DMS53 treated with DMSO at 0.1 percent for 48 hours (cell line): ENCODE results near the gene UQCR10.
"Not testable (repeated sequence)": the region's sequence is repeated elsewhere in the genome, so short reads cannot be mapped to it uniquely, and the experiment has no call there.

ENCODE experiments used
- DNase-seq: peaks from one replicate; lab custom pipeline; 2025; ENCODE audit not compliant: unreplicated experiment; lab: John Stamatoyannopoulos, UW

UQCR10 gene

DNA sequence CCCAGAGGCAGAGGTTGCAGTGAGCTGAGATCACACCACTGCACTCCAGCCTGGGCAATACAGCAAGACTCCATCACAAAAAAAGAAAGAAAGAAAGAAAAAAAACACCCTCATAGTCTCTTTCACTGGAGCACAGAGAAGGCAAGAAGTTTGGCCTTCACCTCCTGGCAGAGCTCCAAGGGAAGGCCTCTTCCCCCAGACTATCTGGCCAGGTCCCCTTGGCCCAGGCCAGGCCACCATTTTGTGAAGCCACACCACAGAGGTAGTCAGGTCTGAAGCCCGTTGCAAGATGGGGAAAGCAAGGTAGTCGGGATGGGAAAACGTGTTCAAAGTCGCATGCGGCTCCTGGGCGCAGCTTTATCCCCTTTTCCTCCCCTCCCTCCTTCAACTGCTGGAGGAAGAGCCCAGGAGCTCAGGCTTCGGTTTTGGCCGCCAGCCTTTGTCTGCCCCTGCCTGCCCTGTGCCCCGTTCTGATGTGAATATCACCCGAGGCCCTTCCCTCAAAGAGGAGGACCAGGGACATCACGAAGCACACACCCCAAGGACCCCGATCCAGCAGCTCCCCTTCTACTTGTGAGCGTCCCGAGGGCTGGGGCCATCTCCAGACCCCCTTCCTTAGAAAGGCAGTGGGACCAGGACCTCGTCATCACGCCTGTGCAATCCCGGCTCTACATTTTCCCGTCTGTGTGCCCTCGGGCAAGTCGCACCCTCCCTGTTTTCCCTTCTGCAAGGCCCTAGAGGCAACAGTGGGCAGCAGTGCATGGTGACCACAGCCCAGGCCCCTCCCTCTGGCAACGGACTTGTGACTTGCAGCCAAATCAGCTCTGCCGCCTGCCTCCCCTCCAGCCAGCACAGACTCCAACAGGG is 29.7 kb upstream of the UQCR10 start:
- no peak for DNase-seq

DNA sequence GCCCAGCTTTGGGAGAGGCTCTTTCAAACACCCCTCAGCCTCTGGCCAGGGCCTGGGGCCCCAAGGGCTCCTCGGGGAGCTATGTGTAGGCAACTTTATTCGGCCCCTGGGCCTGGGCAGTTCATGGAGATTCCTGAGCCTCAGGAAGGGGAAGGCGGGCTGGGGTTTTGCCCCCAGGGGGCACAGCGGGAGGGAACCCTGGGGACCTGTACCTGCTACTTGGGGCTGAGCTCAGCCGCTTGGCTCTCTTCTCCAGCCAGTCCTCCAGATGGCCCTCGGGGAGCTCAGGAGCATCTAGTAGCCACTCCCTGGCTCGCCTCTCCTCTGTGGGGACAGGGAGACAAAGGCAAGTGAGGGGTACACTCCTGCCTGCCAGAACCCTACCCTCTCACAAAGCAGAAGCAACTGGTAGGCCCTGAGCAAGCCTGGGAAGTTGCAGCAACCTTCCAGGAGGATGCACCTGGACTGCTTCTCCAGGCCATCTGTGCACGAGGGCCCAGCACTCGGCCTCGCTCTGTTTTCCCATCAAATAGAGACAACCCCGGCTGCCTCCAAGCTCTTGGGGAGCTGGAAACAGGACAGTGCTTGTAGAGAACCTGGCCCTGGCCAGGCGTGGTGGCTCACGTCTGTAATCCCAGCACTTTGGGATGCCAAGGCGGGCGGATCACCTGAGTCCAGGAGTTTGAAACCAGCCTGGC is 28.9 kb upstream of the UQCR10 start:
- DNase-seq = no peak

DNA sequence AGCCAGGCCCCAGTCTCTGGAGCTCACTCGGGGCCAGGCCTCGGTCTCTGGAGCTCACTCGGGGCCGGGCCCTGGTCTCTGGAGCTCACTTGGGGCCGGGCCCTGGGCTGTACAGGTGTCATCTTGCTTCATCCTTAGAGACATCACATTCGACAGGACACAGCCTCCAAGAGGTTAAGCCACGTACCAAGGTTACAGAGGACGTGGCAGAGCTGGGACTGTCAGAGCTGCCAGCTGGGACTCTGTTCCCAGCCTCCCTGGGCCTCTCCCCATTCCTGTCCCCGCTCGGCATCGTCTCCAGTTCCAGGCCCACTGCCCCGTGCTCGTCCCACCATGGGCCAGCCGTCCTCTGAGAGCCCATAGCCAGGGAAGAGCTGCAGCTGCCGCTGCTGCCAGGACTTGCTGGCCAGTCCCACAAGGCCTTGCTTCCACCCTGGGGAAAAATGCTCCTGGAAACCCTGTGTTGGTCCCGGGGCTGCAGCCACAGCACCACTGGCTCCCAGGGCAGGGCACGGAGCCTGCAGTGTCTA is 27.8 kb upstream of the UQCR10 start:
- no peak for DNase-seq

DNA sequence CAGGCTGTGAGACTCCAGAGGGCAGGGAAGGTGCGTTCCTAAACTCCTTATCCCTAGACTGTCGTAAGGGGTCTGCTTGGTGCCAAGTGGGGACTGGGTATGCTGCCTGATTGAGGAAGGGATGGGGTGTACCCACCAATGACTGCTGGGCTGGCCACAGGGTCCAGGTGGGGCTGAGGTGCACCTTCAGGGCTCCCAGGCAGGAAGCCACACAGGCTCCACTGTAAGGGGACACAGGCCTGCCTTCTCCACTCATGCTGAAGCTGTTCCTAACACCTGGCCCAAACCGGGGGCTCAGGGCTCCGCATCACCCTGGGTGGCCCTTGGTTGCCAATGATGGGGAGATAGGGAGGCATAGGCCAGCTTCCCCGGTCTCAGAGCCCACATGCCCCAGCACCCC is 27.0 kb upstream of the UQCR10 start:
- no peak for DNase-seq

DNA sequence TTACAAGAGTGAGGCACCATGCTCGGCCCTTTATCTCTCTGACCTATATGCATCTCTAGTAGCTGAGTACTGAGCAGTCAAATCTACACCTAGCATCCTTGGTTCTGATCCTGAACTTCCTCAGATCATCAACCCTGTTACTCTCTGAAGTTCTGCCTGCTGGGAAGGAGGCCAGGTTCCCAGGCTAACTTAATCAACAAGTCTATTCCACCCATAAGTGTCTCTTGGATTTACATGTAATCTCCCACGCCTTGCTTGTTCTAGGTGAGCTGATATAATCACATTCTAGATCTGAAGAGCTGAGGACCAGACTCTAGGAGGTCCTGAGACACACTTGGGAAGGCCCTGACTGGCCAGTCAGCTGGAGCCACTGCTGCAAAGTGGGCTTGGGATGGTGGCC is 25.2 kb upstream of the UQCR10 start:
- no peak for DNase-seq

DNA sequence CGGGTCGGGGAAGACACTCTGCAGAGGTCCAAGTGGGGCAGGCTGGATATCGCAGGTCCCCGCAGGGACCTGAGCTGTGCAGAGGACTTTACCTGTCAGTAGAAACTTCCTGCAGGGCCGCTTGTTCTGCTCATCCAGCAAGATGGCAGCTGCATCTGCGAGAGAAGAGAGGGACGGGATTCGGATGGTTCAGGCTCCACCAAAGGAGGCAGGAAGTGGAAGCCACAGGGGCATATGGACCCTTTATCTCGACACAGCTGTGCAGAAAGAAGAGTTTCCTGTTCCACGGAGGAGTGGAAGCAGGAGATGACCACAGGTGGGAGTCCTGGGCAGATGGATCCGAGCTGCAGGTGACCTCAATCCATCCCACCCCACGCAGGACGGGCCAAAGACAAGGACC is 24.8 kb upstream of the UQCR10 start:
- no peak for DNase-seq

DNA sequence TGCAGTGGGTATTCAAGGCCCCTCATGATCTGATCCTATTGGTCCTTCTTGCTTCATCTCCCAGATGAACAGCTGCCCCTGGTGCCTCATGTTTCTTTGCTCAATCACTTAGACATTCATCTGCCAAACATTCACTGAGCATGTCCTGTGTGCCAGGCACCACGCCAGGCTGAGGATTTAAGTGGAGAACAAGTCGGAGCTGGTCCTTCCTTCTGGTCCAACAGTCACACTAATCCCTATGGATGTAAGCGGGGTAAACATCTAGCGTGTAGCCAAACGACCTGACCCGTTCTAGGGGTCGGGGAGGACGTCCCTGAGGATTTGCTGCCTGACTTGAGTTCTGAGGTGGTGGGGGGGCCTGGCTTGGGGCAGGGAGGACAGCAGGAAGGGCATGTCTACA is 22.3 kb upstream of the UQCR10 start:
- peak; percentile 24 for DNase-seq

DNA sequence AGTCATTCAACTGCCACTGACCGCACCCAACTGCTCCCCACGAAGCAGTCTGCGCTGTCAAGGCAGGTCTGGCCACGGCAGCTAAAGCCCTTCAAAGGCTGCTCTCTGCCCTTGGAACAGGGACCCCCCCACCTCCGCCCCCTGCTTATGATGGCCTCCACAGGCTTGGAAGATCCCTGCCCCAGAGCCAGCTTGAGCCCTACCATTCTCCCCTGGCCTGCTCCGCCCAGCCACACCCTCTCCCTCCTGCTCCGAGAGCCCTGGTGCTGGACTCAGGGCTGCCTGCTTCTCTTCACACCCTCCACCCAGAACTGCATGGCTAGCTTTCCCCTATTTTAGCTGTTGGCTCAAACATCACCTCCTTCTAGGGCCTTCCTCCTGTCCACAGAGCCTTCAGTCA is 19.3 kb upstream of the UQCR10 start:
- DNase-seq = no peak

DNA sequence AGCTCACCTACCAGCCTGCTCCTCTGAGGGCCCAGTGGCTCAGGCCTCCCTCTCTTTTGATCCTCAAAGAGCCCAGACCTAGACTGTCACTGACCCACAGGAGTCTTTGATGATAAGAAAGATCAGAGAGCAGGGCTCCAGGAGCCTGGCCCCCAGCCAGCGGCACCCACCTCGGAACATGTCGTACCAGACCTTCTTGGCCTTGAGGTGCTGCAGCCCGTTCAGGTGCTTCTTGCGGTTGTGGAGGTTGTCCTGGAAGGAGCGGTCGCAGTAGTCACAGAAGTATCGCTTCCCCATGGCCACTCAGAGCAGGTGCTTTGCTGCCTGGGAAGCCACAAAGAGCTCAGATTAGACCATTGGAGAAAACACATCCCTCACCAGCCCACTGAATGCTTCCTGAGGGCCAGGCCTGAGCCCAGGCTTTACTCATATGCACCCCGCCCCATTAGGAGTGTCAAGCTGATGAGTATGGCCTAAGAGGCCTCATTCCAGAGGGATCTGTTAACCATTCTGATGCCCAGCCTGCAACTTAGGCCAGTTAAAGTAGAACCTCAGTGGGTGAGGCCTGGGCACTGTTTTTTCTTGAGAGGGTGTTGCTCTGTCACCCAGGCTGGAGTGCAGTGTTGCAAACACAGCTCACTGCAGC is 18.8 kb upstream of the UQCR10 start:
- no peak for DNase-seq

DNA sequence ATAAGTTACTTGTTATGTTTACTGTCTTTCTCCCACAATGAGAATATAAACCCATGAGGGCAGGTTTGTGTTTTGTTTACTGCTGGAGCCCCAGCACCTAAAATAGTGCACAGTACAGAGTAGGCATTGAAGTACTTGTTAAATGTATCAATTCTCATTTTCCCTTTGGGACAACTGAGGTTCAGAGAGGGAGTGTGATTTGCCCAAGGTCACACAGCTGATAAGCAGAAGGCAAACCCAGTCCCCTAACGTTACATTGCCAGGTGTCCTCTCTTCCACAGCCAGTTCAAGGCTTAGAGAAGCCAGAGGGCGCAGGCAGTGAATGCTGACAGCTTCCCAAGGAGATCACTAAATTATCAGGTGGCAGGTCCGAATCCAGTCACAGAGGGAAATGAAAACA is 17.1 kb upstream of the UQCR10 start:
- no peak for DNase-seq

DNA sequence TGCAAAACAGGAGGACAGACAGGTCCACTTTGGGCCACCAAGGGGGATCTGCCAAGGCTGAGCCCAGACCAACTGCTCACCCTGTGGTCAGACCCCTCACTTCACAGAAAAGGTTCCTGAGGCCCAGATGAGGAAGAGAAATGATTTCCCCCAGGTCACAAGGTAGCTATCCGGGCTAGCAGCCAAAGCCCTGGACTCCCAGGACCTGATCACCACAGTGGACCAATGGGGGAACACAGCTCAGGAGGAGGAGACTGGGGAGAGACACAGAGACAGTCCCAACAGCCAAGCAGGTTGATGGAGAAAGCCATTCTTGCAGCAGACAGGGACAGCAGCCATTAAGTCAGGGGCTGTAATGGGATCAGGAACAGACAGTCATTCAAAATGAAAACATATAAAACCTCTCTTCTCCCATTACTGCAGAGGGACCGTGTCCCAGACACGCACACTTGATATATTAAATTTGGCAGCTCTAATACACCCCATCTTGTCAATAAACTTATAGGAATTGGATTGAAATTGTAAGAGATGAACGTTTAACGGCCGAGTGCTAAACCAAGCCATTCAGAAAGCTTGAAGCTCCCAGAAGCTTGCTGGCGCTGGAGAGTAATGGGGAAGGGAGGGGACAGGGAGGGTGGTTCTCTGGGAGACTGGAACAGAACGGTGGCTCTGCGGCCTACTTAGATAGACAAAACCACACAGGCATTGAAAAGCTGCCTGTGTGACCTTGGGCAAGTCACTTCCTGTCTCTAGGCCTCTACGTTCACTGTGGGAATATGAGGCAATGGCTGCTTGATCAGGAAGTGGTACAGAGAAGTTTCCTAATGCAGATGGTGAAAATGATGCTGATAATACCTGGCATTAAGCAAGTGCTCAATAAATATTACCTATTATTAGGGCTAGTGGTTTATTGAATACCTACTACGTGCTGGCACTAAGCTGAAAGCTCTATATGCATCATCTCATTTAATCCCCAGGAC is 16.3 kb upstream of the UQCR10 start:
- no peak for DNase-seq

DNA sequence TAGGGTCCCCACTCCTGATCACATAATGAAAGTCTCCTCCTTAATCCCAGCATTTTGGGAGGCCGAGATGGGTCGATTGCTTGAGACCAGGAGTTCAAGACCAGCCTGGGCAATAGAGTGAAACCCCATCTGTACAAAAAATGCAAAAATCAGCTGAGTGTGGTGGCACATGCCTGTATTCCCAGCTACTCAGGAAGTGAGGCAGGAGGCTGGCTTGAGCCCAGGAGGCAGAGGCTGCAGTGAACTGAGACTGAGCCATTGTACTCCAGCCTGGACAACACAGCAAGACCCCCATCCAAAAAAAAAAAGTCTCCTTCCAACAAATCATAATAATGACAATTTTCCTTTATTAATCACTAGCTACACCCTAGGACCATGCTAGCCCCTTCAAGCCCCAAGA is 15.5 kb upstream of the UQCR10 start:
- DNase-seq = no peak

DNA sequence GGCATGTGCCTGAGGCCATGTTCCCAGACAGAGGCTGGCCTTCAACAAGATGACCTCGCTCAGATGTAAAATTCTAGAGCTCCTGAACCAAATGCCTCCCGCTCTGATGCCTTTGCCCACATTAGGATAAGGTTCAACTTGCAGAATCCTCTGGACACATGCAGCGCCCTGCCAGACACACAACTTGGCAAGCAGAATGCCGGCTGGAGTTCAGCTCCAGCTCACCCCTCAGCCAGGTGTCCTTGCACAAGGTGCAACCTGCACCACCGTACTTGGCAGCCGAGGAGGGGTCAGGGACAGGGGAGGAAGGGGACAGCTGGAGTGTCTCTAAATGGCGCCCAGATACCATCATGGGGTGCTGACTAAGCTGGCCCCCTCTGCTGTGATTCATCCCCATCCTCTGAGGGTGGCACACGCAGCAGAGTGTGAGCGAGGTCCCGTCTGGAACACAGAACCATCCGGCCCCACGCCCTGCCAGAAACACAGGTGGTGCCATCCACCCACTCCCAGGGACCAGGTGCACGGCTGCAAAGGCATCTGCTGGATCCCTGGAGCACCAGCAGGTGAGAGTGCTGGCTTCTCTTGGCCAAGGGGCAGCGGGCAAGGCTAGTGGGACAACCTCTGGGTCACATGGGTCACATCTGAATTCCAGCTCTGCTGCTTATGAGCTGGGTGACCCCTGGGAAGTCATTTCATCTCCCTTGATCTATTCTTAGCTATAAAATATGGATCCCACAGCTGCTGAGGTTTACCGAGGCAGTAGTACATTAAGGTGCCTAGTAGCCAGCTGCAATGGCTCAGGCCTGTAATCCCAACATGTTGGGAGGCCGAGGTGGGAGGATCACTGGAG is 13.1 kb upstream of the UQCR10 start:
- DNase-seq = no peak

DNA sequence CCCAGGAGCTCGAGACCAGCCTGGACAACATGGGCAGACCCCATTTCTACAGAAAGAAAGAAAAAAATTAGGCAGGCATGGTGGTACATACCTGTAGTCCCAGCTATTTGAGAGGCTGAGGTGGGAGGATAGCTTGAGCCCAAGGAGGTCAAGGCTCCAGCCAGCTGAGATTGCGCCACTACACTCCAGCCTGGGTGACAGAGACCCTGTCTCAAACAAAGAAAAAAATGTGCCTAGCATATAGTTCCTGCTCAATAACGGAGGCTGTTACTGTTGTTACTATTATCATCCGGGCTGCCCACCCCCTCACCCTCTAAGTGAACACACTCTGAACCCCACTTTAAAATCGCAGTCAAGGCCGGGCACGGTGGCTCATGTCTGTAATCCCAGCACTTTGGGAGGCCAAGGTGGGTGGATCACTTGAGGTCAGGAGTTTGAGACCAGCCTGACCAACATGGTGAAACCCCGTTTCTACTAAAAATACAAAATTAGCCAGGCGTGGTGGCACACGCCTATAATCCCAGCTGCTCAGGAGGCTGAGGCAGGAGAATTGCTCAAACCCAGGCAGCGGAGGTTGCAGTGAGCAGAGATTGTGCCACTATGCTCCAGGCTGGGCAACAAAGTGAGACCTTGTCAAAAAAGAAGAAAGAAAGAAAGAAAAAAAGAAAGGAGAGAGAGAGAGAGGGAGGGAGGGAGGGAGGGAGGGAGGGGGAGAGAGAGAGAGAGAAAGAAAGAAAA is 12.3 kb upstream of the UQCR10 start:
- DNase-seq = not testable (repeated sequence)

DNA sequence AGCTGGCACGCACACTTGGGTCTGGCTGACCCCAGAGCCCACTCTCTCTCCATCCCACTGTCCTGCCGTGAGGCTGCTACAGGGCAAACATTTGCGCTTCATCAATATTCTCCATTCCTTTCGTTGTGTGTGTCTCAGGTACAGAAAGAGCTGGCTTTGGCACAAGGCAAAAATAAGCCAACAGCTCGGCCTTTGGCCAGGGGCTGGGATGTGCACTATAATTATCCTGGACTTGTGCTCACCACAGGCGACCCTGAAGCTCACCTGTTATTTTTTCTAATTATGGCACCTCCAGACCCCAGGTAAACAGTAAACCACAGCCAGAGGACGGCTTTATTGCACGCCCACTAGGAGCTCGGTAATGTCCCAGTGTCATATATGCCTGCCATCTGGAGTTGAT is 11.3 kb upstream of the UQCR10 start:
- DNase-seq = no peak

DNA sequence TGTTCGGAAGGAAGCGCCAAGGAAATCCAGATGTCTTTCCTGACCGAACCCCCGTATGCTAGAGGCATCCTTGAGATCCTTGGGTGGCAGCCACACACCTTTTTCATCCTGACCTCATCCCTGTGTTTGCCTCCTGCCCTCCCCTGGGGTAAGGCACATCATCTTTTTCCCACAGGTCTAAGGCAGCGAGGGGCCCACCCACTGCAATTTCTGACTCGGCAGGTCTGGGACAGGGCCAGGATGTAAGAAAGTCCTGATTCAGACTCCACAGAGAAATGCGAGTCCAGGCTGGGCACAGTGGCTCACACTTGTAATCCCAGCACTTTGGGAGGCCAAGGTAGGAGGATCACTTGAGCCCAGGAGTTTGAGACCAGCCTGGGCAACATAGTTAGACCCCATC is 10.8 kb upstream of the UQCR10 start:
- no peak for DNase-seq

DNA sequence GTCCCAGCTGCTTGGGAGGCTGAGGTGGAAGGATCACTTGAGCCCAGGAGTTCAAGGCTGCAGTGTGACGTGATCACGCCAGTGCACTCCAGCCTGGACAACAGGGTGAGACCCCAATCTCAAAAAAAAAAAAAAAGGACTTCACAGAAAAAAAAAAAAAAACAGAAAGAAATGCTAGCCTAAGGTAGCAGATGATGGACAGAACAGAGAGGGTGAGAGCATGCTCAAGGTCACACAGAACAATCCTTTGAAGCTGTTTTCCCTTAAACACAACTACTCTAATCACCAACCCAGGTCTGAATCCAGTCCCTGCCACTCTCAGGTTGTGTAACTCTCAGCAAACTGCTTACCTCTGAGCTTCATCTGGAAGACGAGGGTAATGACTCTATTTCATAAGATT is 10.1 kb upstream of the UQCR10 start:
- no peak for DNase-seq

DNA sequence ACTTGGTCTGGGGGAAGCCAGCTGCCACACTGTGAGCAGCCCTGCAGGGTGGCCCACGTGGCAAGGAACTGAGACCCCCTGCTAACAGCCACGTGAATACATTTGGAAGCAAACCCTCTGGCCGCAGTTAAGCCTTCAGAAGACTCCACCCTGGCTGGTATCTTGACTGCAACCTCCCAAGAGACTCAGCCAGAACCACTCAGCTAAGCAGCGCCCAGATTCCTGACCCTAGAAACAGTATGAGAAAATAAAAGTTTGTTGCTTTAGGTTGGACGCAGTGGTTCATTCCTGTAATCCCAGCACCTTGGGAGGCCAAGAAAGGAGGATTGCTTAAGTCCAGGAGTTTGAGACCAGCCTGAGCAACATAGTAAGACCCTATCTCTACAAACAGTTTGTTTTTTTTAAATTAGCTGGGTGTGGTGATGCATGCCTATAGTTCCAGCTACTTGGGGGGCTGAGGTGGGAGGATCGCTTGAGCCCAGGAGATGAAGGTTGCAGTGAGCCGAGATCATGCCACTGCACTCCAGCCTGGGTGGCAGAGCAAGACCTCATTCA is 9.0 kb upstream of the UQCR10 start:
- DNase-seq = no peak

DNA sequence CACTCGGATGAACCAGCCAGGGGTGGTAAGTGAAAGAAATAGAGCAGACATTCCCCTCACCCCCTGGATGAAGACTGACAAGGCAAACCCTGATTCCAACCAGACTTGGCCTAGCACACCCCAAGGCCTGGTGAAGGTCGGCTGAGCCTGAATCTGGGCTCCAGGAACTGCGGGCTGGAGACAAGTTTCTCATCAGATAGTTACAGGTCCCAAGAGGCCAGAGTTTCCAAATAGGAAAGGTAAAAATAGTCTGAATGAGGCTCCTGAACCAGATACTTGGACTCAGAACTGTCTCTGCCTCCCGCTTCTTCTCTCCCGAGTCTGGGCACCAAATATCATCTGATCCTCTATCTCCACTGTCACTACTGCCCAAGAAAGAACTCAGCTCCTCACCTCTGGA is 8.2 kb upstream of the UQCR10 start:
- DNase-seq = no peak
